GM18519 (cell line): ENCODE measurements around the gene UBR2.
"Not testable (repeated sequence)": the region's sequence is repeated elsewhere in the genome, so short reads cannot be mapped to it uniquely, and the experiment has no call there.

Experiments
- ATAC-seq: cut with Tn5 transposase; IDR thresholded peaks from one replicate; pipeline ENCODE4 v1.9.1; 2021; ENCODE audit warnings: mild to moderate bottlenecking, moderate library complexity; ENCODE audit not compliant: unreplicated experiment, low FRiP score

Gene UBR2

DNA sequence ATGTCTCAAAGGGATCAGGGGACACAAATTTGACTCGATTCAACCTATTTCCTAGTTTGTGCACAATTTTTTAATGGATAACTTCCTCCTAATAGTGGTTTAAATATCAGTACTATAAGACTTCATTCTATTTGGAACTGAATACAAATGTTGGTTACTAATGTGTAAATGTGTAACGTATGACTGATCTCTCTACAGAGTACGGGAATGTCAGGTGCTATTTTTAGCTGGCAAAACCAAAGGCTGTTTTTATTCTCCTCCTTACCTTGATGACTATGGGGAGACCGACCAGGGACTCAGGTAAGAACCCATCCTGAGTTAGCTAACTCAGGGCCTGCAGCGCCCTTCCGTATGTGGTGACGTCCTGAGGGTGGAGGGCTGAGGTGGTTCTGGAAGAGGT lies 125.5 kb downstream of the UBR2 start:
- ATAC-seq, result no peak

DNA sequence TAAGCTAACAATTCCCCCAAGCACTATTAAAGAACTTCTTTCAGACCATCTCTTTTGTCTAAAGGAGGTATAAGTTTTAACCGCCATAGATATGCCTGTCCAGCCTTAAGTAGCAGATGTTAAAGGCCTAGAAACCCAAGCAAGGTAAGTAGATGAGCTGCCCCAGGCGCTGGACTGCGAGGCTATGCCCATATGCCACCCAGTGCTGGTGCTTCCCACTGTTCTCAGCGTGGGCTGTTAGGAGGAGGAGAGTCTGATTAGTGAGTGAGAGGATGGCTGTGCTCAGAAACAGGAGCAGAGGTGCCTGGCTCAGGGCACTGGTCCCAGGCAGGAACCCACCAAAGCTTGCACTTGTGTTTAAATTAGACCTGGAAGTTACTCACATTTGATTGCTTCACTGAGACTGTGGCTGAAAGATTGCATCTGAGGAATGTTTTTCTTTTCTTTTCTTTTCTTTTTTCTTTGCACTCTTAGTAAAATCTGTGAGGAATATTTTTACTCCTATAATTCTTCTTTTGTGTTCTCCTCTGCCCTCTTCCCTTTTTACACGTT lies 126.4 kb downstream of the UBR2 start:
- ATAC-seq, result no peak

DNA sequence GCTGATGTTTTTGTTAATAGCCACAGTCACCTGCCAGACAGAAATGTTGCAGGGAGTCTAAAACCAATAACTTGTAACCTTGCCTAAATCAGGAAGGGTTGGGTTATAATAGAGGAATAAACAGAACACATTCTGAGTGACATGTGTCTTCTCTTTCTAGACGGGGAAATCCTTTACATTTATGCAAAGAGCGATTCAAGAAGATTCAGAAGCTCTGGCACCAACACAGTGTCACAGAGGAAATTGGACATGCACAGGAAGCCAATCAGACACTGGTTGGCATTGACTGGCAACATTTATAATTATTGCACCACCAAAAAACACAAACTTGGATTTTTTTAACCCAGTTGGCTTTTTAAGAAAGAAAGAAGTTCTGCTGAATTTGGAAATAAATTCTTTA lies 127.0 kb downstream of the UBR2 start:
- ATAC-seq, result no peak

DNA sequence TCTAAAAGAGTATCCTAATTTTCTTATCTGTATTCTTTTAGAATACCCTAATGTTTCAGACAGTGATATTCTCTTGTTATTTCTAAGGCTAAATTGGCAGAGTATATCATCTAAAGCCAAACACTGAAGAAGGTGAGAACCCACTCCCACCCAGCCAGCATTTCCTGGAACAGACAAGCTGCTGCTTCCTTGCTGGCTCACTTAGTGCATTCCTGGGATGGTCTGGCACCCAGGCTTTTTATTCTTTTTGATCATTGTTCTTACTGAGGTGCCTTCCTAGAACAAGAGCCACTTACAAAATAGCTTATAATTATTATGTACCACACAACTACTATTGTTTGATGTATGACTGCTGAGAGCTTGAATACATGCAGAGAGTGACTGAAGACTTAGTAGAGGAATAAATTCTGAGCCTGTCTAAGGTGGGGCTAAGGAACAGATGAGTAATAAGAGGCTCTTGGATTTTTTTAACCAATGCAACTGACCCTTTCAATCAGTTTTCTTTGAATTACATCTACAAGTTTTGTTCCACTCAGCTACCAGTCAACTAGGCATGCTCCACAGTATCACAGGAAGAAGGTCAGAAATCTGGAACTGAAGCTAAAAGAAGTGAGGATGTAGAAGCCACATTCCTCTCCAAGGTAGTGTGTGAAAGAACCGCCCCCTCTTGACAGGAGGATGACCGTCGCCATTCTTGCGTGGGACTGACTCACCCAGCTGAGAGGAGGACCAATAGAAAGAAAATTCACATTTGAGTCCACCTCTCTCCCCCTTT lies 128.5 kb downstream of the UBR2 start:
- no peak for ATAC-seq

DNA sequence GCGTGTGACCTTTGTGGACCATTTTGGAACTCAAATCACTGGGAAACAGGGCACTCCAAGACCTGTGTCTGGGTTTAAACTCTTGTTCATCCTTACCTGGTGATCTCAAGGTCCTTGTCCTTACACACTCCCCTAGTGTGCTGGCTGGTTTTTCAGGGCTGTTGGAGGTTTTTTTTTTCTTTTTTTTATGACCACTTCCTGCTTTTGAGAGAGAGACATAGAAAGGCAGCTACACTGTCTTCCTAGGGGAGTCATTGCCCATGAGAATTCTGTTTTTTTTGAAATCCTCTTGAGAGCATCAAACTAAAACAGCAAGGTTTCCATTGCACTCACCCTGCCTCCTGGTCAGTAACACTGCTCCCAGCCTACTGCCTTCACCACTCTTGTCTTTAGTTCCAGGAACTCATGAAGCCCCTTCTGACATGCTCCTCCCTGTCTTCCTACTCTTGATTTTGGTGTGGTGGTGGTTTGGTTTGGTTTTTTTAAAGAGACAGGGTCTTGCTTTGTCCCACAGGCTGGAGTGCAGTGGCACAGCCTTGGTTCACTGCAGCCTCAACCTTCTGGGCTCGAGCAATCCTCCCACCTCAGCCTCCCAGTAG lies 130.0 kb downstream of the UBR2 start:
- no peak for ATAC-seq

DNA sequence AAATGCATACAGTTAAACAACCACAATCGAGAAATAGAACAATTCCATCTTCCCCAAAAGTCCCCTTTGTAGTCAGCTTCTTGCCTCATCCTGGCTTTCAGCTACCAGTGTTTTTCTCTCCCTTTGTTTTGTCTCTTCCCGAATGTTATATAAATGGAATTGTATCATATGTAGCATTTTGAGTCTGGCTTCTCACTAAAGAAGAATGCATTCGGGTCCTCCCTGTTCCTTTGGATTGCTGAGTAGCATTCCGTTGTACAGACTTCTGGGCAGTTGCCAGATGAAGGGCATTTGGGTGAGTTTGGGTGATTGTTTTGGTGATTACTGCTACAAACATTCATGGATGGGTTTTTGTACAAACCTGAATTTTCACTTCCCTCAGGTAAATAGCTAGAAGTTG lies 130.8 kb downstream of the UBR2 start:
- ATAC-seq, result no peak

DNA sequence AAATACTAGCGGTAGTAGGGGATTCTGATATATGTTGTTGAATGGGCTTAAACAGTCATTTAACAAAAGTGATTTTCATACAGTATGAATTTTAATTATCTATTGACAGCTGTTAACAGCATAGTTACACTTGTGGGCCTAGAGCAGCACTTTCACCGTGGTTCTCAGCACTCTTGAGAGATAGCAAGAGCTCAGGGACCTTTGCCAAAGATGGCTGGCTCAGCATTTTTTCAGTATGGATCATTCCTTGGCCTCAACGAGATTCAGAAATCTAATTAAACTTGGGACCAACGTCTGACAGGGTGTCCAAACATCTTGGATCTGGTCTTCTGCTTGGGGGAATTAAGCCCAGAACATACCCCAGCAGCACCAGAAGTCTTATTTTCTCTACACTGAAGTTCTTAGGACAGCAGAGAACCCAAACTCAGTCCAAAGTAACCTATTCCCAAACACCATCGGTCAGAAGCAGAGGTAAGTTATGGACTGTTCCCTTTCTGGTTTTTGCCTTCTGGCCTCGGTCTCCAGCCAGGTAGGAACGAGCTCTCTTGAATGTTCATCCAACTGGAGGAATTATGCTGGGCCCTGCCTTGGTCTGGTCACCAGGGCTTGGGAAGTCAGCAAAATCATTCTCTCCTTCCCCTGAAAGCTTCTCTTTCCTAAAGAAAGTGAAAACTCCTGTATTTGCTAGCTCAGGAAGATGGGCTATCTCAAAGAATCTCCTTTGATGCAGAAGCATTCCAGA lies 132.9 kb downstream of the UBR2 start:
- ATAC-seq, result no peak

DNA sequence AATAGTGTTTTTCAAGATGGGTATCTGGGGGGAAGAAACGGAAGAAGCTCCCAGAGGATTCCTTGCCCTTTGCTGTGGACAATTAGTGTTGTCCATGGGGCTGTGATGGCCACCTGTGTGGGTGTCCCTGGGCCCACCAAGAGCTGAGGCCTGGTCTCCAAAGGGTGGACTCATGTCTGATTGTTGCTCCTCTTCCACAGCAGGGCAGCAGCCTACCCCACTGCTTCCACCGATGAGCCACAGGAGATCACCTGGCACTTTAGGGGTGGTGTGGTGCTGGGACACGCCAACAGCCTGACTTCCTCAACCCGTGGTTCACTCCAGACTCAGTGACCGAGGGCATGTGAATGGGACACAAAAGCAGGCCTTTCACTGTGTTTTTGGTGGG lies 133.4 kb downstream of the UBR2 start:
- no peak for ATAC-seq

DNA sequence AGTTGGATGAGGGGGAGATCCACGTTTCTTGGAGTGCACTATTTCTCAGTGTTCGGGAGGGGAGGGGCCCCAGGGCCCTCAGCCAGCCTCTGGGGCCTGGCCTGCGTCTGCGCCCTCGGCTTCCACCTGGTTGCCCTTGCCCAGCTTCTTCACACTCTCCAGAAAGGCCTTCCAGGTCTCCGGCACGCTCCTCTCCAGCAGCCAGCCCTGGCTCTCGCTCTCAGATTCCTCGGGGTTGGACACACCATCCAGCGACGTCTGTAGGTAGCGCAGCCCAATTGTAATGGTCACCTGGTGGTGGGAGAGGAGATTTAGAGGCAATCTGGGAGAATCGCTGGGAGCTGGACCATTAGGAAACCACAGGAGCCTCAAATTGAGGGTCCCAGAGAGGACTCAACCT lies 134.4 kb downstream of the UBR2 start:
- ATAC-seq, result no peak

DNA sequence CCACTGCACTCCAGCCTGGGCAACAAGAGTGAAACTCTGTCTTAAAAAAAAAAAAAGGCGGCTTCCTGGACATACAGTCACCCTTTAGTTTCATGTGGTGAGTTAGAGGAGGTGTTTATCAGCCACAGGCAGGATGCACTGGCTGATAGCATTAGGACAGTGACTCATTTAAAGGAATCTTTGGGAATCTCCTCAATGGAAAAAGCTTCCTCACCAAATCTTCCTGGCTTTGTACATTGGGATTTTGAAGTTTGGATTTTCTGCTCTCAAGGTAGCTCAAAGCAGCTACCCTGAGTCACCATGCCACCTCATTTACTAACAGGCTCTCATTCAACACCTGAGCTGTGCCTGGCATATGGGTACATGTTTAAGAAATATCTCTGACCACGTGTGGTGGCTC lies 138.4 kb downstream of the UBR2 start:
- no peak for ATAC-seq

DNA sequence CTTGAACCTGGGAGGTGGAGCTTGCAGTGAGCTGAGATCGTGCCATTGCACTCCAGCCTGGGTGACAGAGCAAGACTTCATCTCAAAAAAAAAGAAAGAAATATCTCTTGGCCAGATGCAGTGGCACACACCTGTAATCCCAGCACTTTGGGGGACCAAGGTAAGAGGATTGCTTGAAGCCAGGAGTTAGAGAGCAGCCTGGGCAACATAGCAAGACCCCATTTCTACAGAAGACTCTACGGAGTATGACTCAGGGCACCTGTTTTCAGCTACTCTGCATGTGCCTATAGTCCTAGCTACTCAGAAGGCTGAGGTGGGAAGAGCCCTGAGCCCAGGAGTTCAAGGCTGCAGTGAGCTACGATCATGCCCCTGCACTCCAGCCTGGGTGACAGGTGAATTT lies 139.0 kb downstream of the UBR2 start:
- not testable (repeated sequence) for ATAC-seq

DNA sequence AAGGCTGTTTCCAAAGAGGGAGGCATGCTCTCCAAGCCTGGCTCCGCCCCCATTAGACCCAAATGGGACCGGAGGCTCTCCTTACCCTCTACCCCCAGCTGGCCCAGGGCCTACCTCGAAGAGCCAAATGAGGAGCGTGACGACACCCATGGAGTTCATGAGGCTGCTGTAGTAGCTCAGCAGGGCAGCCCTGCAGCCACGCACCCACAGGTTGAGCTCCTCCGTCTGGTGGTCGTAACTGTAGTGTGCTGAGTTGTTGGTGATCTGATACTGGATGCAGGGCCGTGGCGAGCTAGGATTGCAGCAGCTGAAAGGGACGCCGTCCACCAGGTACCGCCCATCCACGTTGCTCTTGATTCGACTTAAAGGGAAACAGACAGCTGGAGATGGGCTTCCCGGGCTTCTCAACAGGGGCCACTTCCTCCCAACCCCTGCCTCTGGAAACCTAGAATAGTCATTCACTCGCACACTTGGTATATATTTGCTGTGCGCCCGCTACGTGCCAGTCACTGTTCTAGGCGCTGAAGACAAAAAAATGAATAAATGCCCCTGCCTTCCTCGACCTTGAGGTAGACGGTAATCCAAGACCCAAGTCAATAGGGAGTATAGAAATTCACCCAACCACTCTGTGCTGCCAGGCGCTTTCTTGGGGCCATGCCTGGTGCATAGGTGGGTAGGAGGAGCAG lies 140.6 kb downstream of the UBR2 start:
- ATAC-seq, result no peak

DNA sequence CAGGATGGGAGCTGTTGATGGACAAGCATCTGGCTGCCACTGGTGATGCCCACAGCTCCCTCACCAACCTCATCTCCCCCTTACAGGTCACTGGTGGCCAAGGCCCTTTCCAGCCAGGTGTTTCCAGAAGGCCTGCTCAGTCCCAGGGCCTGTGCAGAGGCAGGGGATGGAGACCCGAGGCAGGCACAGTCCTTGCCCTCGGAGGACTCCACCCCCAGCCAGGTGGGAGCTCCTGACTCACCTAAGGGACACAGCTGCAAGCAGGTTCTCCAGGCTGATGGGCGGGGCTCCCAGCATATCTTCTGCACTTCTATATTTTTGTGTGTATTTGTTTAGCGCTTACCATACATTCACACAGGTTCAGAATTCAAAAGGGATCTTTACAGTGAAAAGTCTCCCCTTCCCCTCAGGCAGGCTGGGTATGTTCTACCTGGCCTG lies 141.1 kb downstream of the UBR2 start:
- ATAC-seq, result no peak

DNA sequence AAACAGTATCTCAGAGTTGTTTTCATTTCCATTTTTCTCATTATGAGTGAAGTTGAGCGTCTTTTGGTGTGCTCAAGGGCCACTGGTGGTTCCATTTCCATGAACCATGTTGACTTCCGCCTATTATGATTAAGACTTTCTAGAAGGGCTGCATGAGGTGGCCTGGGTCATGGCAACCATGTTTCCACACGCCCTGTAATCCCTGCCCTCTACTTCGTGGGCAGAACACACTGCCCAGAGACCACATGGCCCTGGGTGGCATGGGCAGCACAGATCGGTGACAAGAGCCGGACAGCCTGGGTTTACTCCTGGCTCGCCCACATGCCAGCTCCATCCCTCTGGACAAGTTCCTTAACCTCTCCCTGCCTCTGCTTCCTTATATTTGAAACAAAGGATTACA lies 143.8 kb downstream of the UBR2 start:
- ATAC-seq, result no peak

DNA sequence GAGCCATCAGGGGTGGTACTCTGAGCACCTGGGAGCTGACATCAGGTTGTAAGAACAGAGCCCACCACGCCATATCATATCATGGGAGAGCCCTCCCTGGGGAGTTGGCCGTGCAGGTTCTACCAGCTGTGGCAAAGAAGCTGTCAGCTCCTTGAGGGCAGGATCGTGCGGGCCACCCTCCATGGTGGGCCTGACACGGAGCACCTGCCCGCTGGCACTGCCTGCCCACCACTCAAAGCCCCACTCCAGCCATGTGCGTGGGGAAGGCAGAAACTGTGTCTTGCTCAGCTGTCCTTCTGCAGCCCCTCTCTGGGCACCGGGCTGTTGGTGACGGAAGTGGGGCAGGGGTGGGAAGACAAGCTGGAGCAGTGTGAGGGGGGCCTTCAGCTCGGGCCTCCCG lies 144.3 kb downstream of the UBR2 start:
- ATAC-seq, result no peak

DNA sequence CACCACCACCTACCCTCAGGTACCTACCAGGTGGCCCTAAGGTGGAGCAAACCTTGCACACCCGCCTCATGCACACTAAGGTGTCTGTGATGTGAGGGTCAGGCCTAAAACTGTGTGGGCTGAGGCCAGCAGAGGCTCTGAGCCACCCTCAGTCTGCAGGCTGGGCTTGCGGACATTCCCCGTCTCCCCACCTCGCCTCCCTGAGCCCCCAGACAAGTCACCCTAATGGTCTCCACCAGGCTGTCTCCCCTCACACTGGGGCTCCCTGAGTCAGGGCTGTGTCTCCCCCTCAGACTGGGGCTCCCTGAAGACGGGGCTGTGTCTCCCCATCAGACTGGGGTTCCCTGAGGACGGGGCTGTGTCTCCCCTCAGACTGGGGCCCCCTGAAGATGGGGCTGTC lies 146.0 kb downstream of the UBR2 start:
- ATAC-seq, result no peak

DNA sequence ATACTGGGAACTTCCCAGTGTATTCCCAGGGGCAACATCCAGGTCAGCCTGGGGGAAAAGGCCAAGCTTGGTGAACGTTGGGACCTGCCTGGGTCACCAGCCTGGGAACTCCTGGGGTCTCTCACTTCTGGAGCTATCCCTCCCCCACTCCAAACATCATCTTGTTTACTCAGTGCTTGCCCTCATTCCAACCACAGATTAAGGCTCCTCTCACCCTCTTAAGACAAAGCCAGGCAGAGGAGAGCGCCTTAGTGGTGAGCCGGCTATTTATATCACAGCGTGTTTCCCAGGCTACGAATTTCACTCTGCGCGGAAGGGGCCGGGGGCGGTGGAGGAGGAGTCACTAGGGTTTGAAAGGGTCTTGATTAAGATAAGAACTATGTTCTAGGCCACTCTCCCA lies 146.5 kb downstream of the UBR2 start:
- no peak for ATAC-seq

DNA sequence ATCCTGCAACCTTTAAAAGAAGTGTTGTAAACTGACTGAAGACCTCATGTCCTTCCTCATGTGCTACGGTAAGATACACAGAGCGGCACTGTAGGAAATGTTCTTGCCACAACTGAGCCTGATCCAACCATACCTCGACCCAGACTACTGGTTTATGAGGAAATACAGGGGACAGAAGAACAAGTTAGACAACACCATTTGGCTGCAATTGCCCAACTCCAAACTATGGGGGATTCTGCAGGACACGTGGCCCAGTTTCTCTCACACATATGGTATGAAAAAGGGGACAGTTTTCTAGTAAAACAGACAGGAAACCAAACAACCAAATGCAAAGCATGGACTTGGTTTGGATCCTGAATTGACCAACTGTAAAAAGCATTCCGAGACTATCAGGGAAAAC lies 148.1 kb downstream of the UBR2 start:
- no peak for ATAC-seq

DNA sequence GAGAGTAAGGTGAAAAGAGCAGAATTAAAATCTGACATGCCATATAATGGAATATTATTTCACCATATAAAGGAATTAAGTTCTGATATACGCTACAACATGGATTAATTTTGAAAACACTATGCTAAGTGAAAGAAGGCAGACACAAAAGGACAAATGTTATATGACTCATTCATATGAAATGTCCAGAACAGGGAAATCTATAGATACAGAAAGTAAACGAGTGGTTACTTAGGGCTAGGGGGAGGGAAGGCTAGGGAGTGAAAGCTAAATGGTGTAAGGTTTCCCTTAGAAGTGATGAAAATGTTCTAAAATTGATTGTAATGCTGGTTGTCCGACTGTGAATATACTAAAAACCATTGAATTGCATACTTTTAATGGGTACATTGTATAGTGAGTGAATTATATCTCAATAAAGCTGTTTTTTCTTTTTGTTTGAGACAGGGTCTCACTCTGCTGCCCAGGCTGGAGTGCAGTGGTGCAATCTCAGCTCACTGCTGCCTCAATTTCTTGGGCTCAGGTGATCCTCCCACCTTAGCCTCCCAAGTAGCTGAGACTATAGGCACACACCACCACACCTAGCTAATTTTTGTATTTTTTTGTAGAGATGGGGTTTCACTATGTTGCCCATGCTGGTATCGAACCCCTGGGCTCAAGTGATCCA lies 150.4 kb downstream of the UBR2 start:
- no peak for ATAC-seq

DNA sequence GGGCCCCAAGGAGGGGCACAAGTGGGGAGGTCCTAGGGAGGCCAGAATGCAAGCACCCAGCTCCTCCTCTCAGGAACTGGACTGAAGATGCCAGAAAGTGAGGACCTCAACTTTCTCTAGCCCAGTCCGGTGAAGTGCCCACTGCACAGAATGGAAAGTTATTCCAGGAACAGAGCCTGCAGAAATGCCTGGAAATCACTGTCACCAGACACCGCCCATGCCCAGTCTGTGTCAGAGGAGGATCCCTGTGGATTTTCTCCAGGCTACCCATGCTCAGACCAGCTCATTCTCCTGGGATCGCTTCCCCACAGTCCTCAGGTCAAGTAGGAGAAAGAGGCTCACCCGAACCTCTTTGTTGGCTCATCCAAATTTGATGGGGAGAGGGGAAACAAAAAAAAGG lies 152.0 kb downstream of the UBR2 start:
- no peak for ATAC-seq
